ENCODE results near the gene CACNG7. TPM values are rescaled to one million over a fixed set of nuclear protein-coding genes. Genes with fewer than 3 reads are reported as not detected.
A peak's percentile ranks its signal among the peaks of the same experiment; 100 is the strongest.

Gene CACNG7
- polyA plus RNA-seq, 1 experiment: 8.6 TPM

DNA sequence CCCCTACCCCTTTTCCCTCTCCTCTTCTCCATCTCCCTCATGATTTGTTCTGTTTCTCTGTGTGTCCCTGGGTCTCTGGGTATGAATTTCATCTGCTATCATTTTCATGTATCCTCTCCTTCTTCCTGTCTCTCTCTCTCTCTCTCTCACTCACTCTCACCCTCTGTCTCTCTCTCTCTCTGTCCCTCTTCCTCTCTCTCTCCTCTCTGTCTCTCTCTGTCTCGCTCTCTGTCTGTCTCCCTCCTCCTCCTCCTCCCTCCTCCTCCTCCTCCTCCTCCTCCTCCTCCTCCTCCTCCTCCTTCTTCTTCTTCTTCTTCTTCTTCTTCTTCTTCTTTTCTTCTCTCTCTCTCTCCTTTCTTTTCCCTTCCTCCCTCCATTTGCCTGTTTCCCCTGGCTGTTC lies 3.3 kb upstream of the CACNG7 start:
- Histone ChIP-seq H3K9me3 (ENCODE audit: control insufficient read depth, insufficient read depth, low read length) (no peaks in the 10 kb centered on the region; the same call in 1 of the 2 replicates), H3K27me3 (ENCODE audit: control insufficient read depth, insufficient read depth, low read length) (peaks cover 10% of the 10 kb centered on the region), H3K4me3 (ENCODE audit: low read depth, low read length) (no peak overlapping the region), H3K27ac (ENCODE audit: low read depth, low read length) (no peak overlapping the region)
- CTCF ChIA-PET: interaction anchor here (0.6 to 3.2 kb wide), 3 partner anchors 17 to 118 kb away, joined by 3 to 33 read pairs (median 4); no protein-coding TSS in a partner anchor
- POLR2A ChIA-PET: no interaction called here
- TF ChIP-seq, protein P1, sequence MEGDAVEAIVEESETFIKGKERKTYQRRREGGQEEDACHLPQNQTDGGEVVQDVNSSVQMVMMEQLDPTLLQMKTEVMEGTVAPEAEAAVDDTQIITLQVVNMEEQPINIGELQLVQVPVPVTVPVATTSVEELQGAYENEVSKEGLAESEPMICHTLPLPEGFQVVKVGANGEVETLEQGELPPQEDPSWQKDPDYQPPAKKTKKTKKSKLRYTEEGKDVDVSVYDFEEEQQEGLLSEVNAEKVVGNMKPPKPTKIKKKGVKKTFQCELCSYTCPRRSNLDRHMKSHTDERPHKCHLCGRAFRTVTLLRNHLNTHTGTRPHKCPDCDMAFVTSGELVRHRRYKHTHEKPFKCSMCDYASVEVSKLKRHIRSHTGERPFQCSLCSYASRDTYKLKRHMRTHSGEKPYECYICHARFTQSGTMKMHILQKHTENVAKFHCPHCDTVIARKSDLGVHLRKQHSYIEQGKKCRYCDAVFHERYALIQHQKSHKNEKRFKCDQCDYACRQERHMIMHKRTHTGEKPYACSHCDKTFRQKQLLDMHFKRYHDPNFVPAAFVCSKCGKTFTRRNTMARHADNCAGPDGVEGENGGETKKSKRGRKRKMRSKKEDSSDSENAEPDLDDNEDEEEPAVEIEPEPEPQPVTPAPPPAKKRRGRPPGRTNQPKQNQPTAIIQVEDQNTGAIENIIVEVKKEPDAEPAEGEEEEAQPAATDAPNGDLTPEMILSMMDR (IDR thresholded peaks at IDR 0.05; ENCODE audit: low read depth, low read length): no peak
- no peak for DNase-seq (ENCODE audit: low read depth, low spot score)

DNA sequence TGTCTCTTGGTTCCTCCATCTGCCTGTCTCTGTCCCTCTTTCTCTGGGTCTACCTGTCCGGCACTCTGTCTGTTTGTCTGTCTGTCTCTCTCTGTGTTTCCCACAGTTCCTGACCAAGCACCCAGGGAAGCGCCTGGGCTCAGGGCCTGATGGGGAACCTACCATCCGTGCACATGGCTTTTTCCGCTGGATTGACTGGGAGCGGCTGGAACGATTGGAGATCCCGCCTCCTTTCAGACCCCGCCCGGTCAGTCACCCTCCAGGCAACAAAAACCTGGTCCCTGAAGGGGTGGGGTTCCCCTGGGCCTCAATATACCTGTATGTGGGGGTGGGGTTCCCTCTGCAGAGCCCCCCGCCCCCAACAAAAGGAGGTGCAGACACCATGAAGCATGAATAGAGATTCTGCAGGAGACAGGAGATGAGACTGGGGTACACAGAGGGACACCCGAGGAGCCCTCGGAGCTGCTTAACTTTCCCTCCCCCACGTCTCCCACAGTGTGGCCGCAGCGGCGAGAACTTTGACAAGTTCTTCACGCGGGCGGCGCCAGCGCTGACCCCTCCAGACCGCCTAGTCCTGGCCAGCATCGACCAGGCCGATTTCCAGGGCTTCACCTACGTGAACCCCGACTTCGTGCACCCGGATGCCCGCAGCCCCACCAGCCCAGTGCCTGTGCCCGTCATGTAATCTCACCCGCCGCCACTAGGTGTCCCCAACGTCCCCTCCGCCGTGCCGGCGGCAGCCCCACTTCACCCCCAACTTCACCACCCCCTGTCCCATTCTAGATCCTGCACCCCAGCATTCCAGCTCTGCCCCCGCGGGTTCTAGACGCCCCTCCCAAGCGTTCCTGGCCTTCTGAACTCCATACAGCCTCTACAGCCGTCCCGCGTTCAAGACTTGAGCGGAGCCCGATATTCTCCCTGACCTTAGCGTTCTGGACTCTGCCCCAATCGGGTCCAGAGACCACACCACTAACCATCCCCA lies 2.6 kb upstream of the CACNG7 start:
- H3K4me3 ChIP-seq (ENCODE audit: low read depth, low read length): no peak overlapping the region
- no peak overlapping the region for H3K27ac ChIP-seq (ENCODE audit: low read depth, low read length)
- H3K27me3 ChIP-seq (ENCODE audit: control insufficient read depth, insufficient read depth, low read length): peaks cover 10% of the 10 kb centered on the region
- POLR2A ChIA-PET: no interaction called here
- H3K9me3 ChIP-seq (ENCODE audit: control insufficient read depth, insufficient read depth, low read length): no peaks in the 10 kb centered on the region; the same call in 1 of the 2 replicates
- no peak for DNase-seq (ENCODE audit: low read depth, low spot score)
- CTCF ChIA-PET: interaction anchor here (0.6 to 3.2 kb wide), 11 partner anchors 11 to 1712 kb away, joined by 3 to 33 read pairs (median 5); no protein-coding TSS in a partner anchor
- TF ChIP-seq, protein P1 (IDR thresholded peaks at IDR 0.05; ENCODE audit: low read depth, low read length): peak; percentile 84

DNA sequence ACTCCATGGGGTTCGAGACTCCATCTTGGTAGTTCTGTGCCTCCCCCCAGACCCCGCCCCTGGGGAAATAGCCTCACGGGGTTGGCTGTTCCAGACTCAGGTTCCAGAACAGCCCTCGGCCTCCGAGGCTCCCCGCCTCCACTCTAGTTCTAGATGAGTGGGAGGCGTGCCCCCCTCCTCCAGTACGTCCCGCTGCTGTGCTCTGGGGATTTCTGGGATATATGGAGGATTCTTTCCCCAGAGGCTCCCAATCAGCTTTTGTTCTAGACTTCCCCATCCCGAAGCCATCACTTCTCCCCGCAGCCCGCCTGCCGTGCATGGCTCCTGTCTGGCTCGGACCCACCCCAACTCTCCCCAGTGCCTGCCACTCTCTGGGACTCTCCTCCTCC lies 1.9 kb upstream of the CACNG7 start:
- ChIA-PET POLR2A (no interaction called here), CTCF (interaction anchor here (0.6 to 3.2 kb wide), 10 partner anchors 10 to 1713 kb away, joined by 3 to 33 read pairs (median 5); no protein-coding TSS in a partner anchor)
- DNase-seq (ENCODE audit: low read depth, low spot score): no peak
- Histone ChIP-seq H3K27me3 (ENCODE audit: control insufficient read depth, insufficient read depth, low read length) (peaks cover 10% of the 10 kb centered on the region), H3K4me3 (ENCODE audit: low read depth, low read length) (no peak overlapping the region), H3K27ac (ENCODE audit: low read depth, low read length) (no peak overlapping the region), H3K9me3 (ENCODE audit: control insufficient read depth, insufficient read depth, low read length) (no peaks in the 10 kb centered on the region; the same call in 1 of the 2 replicates)
- TF ChIP-seq, protein P1 (IDR thresholded peaks at IDR 0.05; ENCODE audit: low read depth, low read length): no peak

DNA sequence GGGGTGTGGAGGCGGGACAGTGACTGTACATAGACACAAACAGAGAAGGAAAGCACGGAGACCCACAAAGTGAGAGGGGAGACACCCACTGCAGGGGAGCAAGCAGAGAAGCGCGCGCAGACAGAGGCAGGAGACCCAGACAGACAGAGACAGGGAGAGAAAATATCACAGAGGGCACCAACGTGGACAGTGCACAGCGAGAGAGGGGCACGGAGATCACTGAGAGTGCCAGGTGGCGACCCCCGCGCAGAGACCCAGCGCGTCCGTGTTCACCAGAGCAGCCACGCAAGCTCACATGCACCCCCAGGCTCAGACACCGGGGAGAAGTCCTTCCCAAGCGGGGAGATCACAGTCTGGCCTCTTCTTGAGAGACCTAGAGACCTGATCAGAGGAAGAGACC lies 1.4 kb upstream of the CACNG7 start:
- Histone ChIP-seq H3K27me3 (ENCODE audit: control insufficient read depth, insufficient read depth, low read length) (peaks cover 10% of the 10 kb centered on the region), H3K4me3 (ENCODE audit: low read depth, low read length) (peak overlapping the region; percentile 59), H3K27ac (ENCODE audit: low read depth, low read length) (no peak overlapping the region), H3K9me3 (ENCODE audit: control insufficient read depth, insufficient read depth, low read length) (no peaks in the 10 kb centered on the region; the same call in 1 of the 2 replicates)
- no peak for DNase-seq (ENCODE audit: low read depth, low spot score)
- CTCF ChIA-PET: interaction anchor here (1.0 to 3.2 kb wide), 6 partner anchors 29 to 122 kb away, joined by 4 to 33 read pairs (median 5); no protein-coding TSS in a partner anchor
- POLR2A ChIA-PET: no interaction called here
- TF ChIP-seq, protein P1 (IDR thresholded peaks at IDR 0.05; ENCODE audit: low read depth, low read length): no peak
